Peyer's patch (tissue), 4 donors: ENCODE results near the gene BEX4.
"Not testable (repeated sequence)": the region's sequence is repeated elsewhere in the genome, so short reads cannot be mapped to it uniquely, and the experiment has no call there.

Source experiments
- CTCF ChIP-seq, 6 experiments: fragments of 450-650 bp in 4 of 6; fragments of 200-600 bp in 2 of 6; sonication (generic) in 1 of 6; IDR thresholded peaks; one replicate each; pipeline ENCODE4 v1.5.1; 2017 to 2019; ENCODE audit warnings: antibody characterized with exemption in 6 of 6, mild to moderate bottlenecking in 3 of 6, moderate library complexity in 1 of 6
- POLR2A ChIP-seq, 2 donors: fragments of 450-650 bp; IDR thresholded peaks; one replicate each; pipeline ENCODE4 v1.5.1; 2017; ENCODE audit warnings: antibody characterized with exemption in 2 of 2, mild to moderate bottlenecking in 2 of 2, moderate library complexity in 2 of 2

GRCh38 chrX:103175256-103175655 lies 39.7 kb upstream of the BEX4 start:
- TF ChIP-seq CTCF, POLR2A (IDR thresholded peaks at IDR 0.05): not testable (repeated sequence)
